Hepatocyte (in vitro differentiated cells): ENCODE results near the gene CCNI2. TPM values are rescaled to one million over a fixed set of nuclear protein-coding genes. Genes with fewer than 3 reads are reported as not detected.
A peak's percentile ranks its signal among the peaks of the same experiment; 100 is the strongest.

Source experiments
- DNase-seq: peaks from one replicate; pipeline ENCODE4 v3.0.0-alpha.2; 2016; ENCODE audit warnings: low spot score
- H2AFZ ChIP-seq: fragments of 200-600 bp; sonication (generic); 2 replicates; pipeline ENCODE4 v1.6.0; 2016; ENCODE audit warnings: antibody characterized with exemption, mild to moderate bottlenecking
- H3K27ac ChIP-seq: fragments of 200-600 bp; sonication (generic); 2 replicates; pipeline ENCODE4 v1.5.1; 2016; ENCODE audit warnings: mild to moderate bottlenecking
- H3K27me3 ChIP-seq: fragments of 200-600 bp; sonication (generic); 2 replicates; pipeline ENCODE4 v1.6.1; 2016
- H3K36me3 ChIP-seq: fragments of 200-600 bp; sonication (generic); replicated peaks from 2 replicates; pipeline ENCODE4 v1.5.1; 2016; ENCODE audit warnings: low read depth; ENCODE audit not compliant: insufficient read depth
- H3K4me1 ChIP-seq: fragments of 200-600 bp; sonication (generic); 2 replicates; pipeline ENCODE4 v1.5.1; 2016; ENCODE audit warnings: mild to moderate bottlenecking, moderate library complexity; ENCODE audit not compliant: insufficient read depth
- H3K4me2 ChIP-seq: fragments of 200-600 bp; sonication (generic); 2 replicates; pipeline ENCODE4 v1.6.0; 2016
- H3K4me3 ChIP-seq: fragments of 200-600 bp; sonication (generic); 2 replicates; pipeline ENCODE4 v1.5.1; 2016; ENCODE audit warnings: mild to moderate bottlenecking
- H3K79me2 ChIP-seq: fragments of 200-600 bp; sonication (generic); 2 replicates; pipeline ENCODE4 v1.6.0; 2017; ENCODE audit warnings: mild to moderate bottlenecking
- H3K9me2 ChIP-seq: fragments of 200-600 bp; sonication (generic); replicated peaks from 2 replicates; pipeline ENCODE4 v1.6.0; 2017; ENCODE audit warnings: mild to moderate bottlenecking; ENCODE audit not compliant: insufficient read depth
- H3K9me3 ChIP-seq: fragments of 200-600 bp; sonication (generic); 2 replicates; pipeline ENCODE4 v1.5.1; 2016; ENCODE audit warnings: low read depth, mild to moderate bottlenecking
- H4K20me1 ChIP-seq: fragments of 200-600 bp; sonication (generic); 2 replicates; pipeline ENCODE4 v1.6.0; 2016; ENCODE audit warnings: mild to moderate bottlenecking; ENCODE audit not compliant: insufficient read depth, poor library complexity, severe bottlenecking
- CTCF ChIP-seq: fragments of 200-600 bp; sonication (generic); IDR thresholded peaks from 2 replicates; pipeline ENCODE4 v1.5.1; 2016; ENCODE audit warnings: antibody characterized with exemption, mild to moderate bottlenecking; ENCODE audit not compliant: poor library complexity
- EZH2 ChIP-seq: fragments of 200-600 bp; sonication (generic); IDR thresholded peaks from 2 replicates; pipeline ENCODE4 v1.6.1; 2016; ENCODE audit warnings: antibody characterized with exemption, mild to moderate bottlenecking, borderline replicate concordance
- EZH2phosphoT487 ChIP-seq: fragments of 200-600 bp; sonication (generic); IDR thresholded peaks from one replicate; pipeline ENCODE4 v1.6.1; 2018; ENCODE audit warnings: antibody characterized with exemption, mild to moderate bottlenecking, low read depth, moderate library complexity; ENCODE audit not compliant: unreplicated experiment, severe bottlenecking
- WGBS: methylation state at CpG from one replicate; pipeline ENCODE4 v1.1.6; 2016; ENCODE audit warnings: low lambda C conversion rate; ENCODE audit errors: missing lambda C conversion rate; 5-methylcytosine and 5-hydroxymethylcytosine counted together
- polyA plus RNA-seq: library from polyadenylated mRNA; unstranded; fragments of >200 nt; fragmentation: Nextera tagmentation; extraction: Ambion mirVana; gene quantifications from 2 replicates; pipeline ENCODE4 v1.2.1, GENCODE V29; 2016
- total RNA-seq: library from RNA; depleted of rRNA; stranded (reverse); fragments of >200 nt; gene quantifications from 2 replicates; pipeline ENCODE4 v1.2.3, GENCODE V29; 2014

Gene CCNI2
- total RNA-seq (1.2 and 1.4 TPM in 2 replicates), polyA plus RNA-seq (1.8 and 4.6 TPM in 2 replicates)

- peak within 1 kb of the TSS; percentile 92 for H2AFZ ChIP-seq
- H3K4me1 ChIP-seq = peaks cover 4% of the 10 kb centered on the region
- TF ChIP-seq EZH2 = peak; percentile 70
- TF ChIP-seq EZH2phosphoT487 = no peak
- TF ChIP-seq CTCF = peak; percentile 57
- H3K36me3 ChIP-seq = no peaks in the 10 kb centered on the region
- H3K4me2 ChIP-seq = peak within 1 kb of the TSS; percentile 95
- peak within 1 kb of the TSS; percentile 72 for H3K4me3 ChIP-seq
- DNase-seq = peak; percentile 66
- H3K9me2 ChIP-seq = no peaks in the 10 kb centered on the region
- no peaks in the 10 kb centered on the region for H4K20me1 ChIP-seq
- peaks cover 32% of the 10 kb centered on the region for H3K27me3 ChIP-seq
- H3K9me3 ChIP-seq = no peaks in the 10 kb centered on the region
- no peaks in the 10 kb centered on the region for H3K79me2 ChIP-seq
- peak within 1 kb of the TSS; percentile 37 for H3K27ac ChIP-seq
- 4% methylated on average over 33 of the region's 59 CpGs for WGBS
These were observed at the start of gene CCNI2 for GRCh38 chr5:132746954-132747615. Gene CCNI2 (plus strand): TSS chr5:132747426. CDS start chr5:132747496, 70 bp downstream.

GRCh38 chr5:132704875-132705274, 42.4 kb upstream of the CCNI2 start:
- Histone ChIP-seq H3K9me2 (no peaks in the 10 kb centered on the region), H3K4me2 (no peak overlapping the region), H2AFZ (no peak overlapping the region), H3K79me2 (no peaks in the 10 kb centered on the region), H3K4me3 (no peak overlapping the region), H3K36me3 (no peaks in the 10 kb centered on the region), H3K27me3 (no peaks in the 10 kb centered on the region), H3K4me1 (no peaks in the 10 kb centered on the region), H3K9me3 (no peaks in the 10 kb centered on the region), H3K27ac (no peak overlapping the region), H4K20me1 (no peaks in the 10 kb centered on the region)
- 96% methylated on average over 1 of the region's 1 CpG for WGBS
- no peak for DNase-seq
- TF ChIP-seq EZH2phosphoT487 (no peak), EZH2 (no peak), CTCF (no peak)

- Histone ChIP-seq H3K9me2 (no peaks in the 10 kb centered on the region), H3K79me2 (no peaks in the 10 kb centered on the region), H3K36me3 (no peaks in the 10 kb centered on the region), H4K20me1 (no peaks in the 10 kb centered on the region), H3K4me2 (no peak overlapping the region), H3K27me3 (no peaks in the 10 kb centered on the region), H3K4me1 (no peaks in the 10 kb centered on the region), H3K9me3 (no peaks in the 10 kb centered on the region), H2AFZ (no peak overlapping the region), H3K27ac (no peak overlapping the region), H3K4me3 (no peak overlapping the region)
- TF ChIP-seq CTCF (no peak), EZH2 (no peak), EZH2phosphoT487 (no peak)
- DNase-seq = no peak
These were observed 38.6 kb upstream of the CCNI2 start for GRCh38 chr5:132708645-132709044.
